A673 (cell line): ENCODE data around the gene TPST1.

ENCODE experiments used
- EZH2 ChIP-seq: fragments of 200-600 bp; sonication (generic); IDR thresholded peaks from 2 replicates; pipeline ENCODE4 v1.6.1; 2017; ENCODE audit warnings: borderline replicate concordance, low read depth, mild to moderate bottlenecking, mixed read lengths, antibody characterized with exemption, low read length; ENCODE audit not compliant: poor library complexity, severe bottlenecking
- TF ChIP-seq, protein P1 (sequence below): fragments of 300-800, 200-600 bp; sonication (generic); conservative IDR thresholded peaks from 2 replicates; pipeline ENCODE4 v1.5.1; 2017; ENCODE audit warnings: low read depth, mild to moderate bottlenecking, antibody characterized with exemption, low read length, moderate library complexity, mixed read lengths

- TF ChIP-seq, protein P1, sequence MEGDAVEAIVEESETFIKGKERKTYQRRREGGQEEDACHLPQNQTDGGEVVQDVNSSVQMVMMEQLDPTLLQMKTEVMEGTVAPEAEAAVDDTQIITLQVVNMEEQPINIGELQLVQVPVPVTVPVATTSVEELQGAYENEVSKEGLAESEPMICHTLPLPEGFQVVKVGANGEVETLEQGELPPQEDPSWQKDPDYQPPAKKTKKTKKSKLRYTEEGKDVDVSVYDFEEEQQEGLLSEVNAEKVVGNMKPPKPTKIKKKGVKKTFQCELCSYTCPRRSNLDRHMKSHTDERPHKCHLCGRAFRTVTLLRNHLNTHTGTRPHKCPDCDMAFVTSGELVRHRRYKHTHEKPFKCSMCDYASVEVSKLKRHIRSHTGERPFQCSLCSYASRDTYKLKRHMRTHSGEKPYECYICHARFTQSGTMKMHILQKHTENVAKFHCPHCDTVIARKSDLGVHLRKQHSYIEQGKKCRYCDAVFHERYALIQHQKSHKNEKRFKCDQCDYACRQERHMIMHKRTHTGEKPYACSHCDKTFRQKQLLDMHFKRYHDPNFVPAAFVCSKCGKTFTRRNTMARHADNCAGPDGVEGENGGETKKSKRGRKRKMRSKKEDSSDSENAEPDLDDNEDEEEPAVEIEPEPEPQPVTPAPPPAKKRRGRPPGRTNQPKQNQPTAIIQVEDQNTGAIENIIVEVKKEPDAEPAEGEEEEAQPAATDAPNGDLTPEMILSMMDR, result no peak
- no peak for TF ChIP-seq EZH2
These were observed 131.6 kb downstream of the TPST1 start for GRCh38 chr7:66336760-66337159.
